ENCODE measurements around the gene TRIM63. TPM values are rescaled to one million over a fixed set of nuclear protein-coding genes. Genes with fewer than 3 reads are reported as not detected.

Gene TRIM63
- polyA plus RNA-seq, 1 of the 3 experiments (the other 2 are of a cell fraction): not detected

GRCh38 chr1:26110731-26111529 is 43.5 kb upstream of the TRIM63 start:
- Histone ChIP-seq H3K27me3 (ENCODE audit: insufficient read depth) (no peaks in the 10 kb centered on the region), H3K79me2 (ENCODE audit: insufficient read depth) (peaks cover 19% of the 10 kb centered on the region), H3K36me3 (replicated peaks in 1 of 2; ENCODE audit: control insufficient read depth in 1 of 2, insufficient read depth in 2 of 2, low read length in 1 of 2) (peaks cover 13 to 15% of the 10 kb centered on the region in 2 experiments), H4K20me1 (ENCODE audit: insufficient read depth) (no peaks in the 10 kb centered on the region), H2AFZ (ENCODE audit: low read depth) (peak overlapping the region; percentile 94), H3K9me2 (no peaks in the 10 kb centered on the region), H3K9ac (peak overlapping the region; percentile 85), H3F3A (replicated peaks; ENCODE audit: insufficient read depth) (no peaks in the 10 kb centered on the region), H3K4me3 (ENCODE audit: low read depth in 2 of 2, low read length in 1 of 2) (peak overlapping the region; percentile 94 to 99), H3K27ac (ENCODE audit: low read depth in 2 of 2, low read length in 1 of 2) (peak overlapping the region; percentile 72 to 94), H3K4me2 (peak overlapping the region; percentile 89), H3K9me3 (no peaks in the 10 kb centered on the region), H3K4me1 (ENCODE audit: control insufficient read depth in 1 of 2, insufficient read depth in 2 of 2, low read depth in 1 of 2, low read length in 1 of 2) (peaks cover 5 to 13% of the 10 kb centered on the region in 2 experiments)
- ChIA-PET CTCF (interaction anchor here (0.6 to 15.7 kb wide), 5 partner anchors 11 to 211 kb away, joined by 3 to 235 read pairs (median 4); no protein-coding TSS in a partner anchor), POLR2A (interaction anchor here (1.0 to 1.7 kb wide), 3 partner anchors 34 to 59 kb away, joined by 3 to 4 read pairs (median 3); partner anchors contain the start of gene ZNF593)
- 0% methylated on average over 1 of the region's 85 CpGs for WGBS (ENCODE audit: low lambda C conversion rate)
- peak; percentile 93 for DNase-seq
- TF ChIP-seq MAX (IDR thresholded peaks at IDR 0.05; ENCODE audit: low read depth) (peak; percentile 71; the same call in 1 of the 2 replicates), RXRA (IDR thresholded peaks at IDR 0.05; ENCODE audit: borderline replicate concordance, low read depth) (no peak), SIN3A (IDR thresholded peaks at IDR 0.05; ENCODE audit: borderline replicate concordance, low read depth, low read length) (no peak), EP300 (IDR thresholded peaks at IDR 0.05; ENCODE audit: borderline replicate concordance in 1 of 2, low read depth in 1 of 2, low read length in 1 of 2) (peak in 1 of 2 experiments; percentile 49; a peak in 1 of 4 replicates), TAF1 (IDR thresholded peaks at IDR 0.05; ENCODE audit: borderline replicate concordance, low read depth, low read length) (peak; percentile 72), MXI1 (IDR thresholded peaks at IDR 0.05; ENCODE audit: low read depth, low read length) (peak; percentile 58)
- TF ChIP-seq, protein P1, sequence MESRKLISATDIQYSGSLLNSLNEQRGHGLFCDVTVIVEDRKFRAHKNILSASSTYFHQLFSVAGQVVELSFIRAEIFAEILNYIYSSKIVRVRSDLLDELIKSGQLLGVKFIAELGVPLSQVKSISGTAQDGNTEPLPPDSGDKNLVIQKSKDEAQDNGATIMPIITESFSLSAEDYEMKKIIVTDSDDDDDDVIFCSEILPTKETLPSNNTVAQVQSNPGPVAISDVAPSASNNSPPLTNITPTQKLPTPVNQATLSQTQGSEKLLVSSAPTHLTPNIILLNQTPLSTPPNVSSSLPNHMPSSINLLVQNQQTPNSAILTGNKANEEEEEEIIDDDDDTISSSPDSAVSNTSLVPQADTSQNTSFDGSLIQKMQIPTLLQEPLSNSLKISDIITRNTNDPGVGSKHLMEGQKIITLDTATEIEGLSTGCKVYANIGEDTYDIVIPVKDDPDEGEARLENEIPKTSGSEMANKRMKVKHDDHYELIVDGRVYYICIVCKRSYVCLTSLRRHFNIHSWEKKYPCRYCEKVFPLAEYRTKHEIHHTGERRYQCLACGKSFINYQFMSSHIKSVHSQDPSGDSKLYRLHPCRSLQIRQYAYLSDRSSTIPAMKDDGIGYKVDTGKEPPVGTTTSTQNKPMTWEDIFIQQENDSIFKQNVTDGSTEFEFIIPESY (IDR thresholded peaks at IDR 0.05; ENCODE audit: borderline replicate concordance, low read depth): no peak

DNA sequence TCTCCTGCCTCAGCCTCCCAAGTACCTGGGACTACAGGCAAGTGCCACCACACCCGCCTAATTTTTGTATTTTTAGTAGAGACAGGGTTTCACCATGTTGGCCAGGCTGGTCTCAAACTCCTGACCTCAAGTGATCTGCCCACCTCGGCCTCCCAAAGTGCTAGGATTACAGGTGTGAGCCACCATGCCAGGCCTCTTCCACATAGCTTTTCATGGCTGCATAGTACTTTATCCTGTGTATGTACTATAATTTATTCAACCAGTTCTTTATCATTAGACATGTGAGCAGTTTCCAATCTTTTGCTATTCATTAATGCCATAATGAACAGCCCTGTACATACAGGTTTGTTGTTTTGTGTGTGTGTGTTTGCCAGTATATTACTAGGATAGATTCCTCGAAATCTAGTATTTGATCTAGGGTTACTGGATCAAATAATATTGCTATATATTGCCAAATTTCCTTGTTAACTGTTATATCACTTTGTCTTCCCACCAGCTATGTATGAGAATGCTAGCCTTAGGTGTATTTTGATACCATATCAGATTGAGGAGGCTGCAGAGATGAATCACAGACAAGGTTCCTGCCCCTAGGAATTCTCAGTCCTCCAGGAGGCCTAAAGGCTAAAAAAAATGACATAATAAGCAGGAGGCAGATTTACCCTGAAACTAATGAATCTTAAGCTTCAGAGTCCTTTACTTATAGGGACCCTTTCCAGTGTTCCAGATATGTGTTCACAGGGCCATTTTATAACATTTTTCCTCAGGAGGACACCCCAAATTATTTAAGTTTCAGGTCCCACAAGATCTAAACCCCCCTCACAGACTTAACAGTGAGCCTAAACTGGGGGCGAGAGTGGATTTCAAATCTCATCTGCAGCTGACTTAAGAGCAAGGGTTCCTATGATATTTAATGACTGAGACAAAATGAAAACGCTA is 42.1 kb upstream of the TRIM63 start:
- H3K9me2 ChIP-seq: no peaks in the 10 kb centered on the region
- H3K9ac ChIP-seq: no peak overlapping the region
- H2AFZ ChIP-seq (ENCODE audit: low read depth): no peak overlapping the region
- no peak overlapping the region for H3K27ac ChIP-seq (ENCODE audit: low read depth in 2 of 2, low read length in 1 of 2)
- peaks cover 7% of the 10 kb centered on the region in 2 experiments for H3K36me3 ChIP-seq (replicated peaks in 1 of 2; ENCODE audit: control insufficient read depth in 1 of 2, insufficient read depth in 2 of 2, low read length in 1 of 2)
- no peaks in the 10 kb centered on the region for H3K9me3 ChIP-seq
- CTCF ChIA-PET: interaction anchor here (0.6 to 15.7 kb wide), 5 partner anchors 35 to 124 kb away, joined by 3 to 235 read pairs (median 4); no protein-coding TSS in a partner anchor
- 88% methylated on average over 5 of the region's 5 CpGs for WGBS (ENCODE audit: low lambda C conversion rate)
- no peaks in the 10 kb centered on the region for H4K20me1 ChIP-seq (ENCODE audit: insufficient read depth)
- H3K4me1 ChIP-seq (ENCODE audit: control insufficient read depth in 1 of 2, insufficient read depth in 2 of 2, low read depth in 1 of 2, low read length in 1 of 2): peaks cover 5 to 13% of the 10 kb centered on the region in 2 experiments
- H3K27me3 ChIP-seq (ENCODE audit: insufficient read depth): no peaks in the 10 kb centered on the region
- H3K4me3 ChIP-seq (ENCODE audit: low read depth in 2 of 2, low read length in 1 of 2): no peak overlapping the region
- peak overlapping the region; percentile 89 for H3K4me2 ChIP-seq
- H3F3A ChIP-seq (replicated peaks; ENCODE audit: insufficient read depth): no peaks in the 10 kb centered on the region
- no peak for DNase-seq
- TF ChIP-seq MXI1 (IDR thresholded peaks at IDR 0.05; ENCODE audit: low read depth, low read length) (no peak), GATA2 (CRISPR knock-in tag; IDR thresholded peaks at IDR 0.05) (no peak), FOSL2 (IDR thresholded peaks at IDR 0.05; ENCODE audit: borderline replicate concordance, low read depth) (no peak), FOXM1 (IDR thresholded peaks at IDR 0.05; ENCODE audit: low read depth) (no peak), RCOR1 (IDR thresholded peaks at IDR 0.05; ENCODE audit: low read length) (no peak), MAX (IDR thresholded peaks at IDR 0.05; ENCODE audit: low read depth) (no peak), IRF3 (IDR thresholded peaks at IDR 0.05; ENCODE audit: low read depth, low read length) (no peak), GABPA (IDR thresholded peaks at IDR 0.05; ENCODE audit: low read depth) (no peak), TAF1 (IDR thresholded peaks at IDR 0.05; ENCODE audit: borderline replicate concordance, low read depth, low read length) (no peak), RXRA (IDR thresholded peaks at IDR 0.05; ENCODE audit: borderline replicate concordance, low read depth) (no peak), SMC3 (IDR thresholded peaks at IDR 0.05; ENCODE audit: low read depth, low read length) (no peak), CTCF (IDR thresholded peaks at IDR 0.05) (no peak), JUND (IDR thresholded peaks at IDR 0.05) (no peak)
- peaks cover 19% of the 10 kb centered on the region for H3K79me2 ChIP-seq (ENCODE audit: insufficient read depth)
- POLR2A ChIA-PET: no interaction called here

Measured in SK-N-SH (cell line).